SJSA1 (cell line): ENCODE results near the gene CCDC57. TPM values are rescaled to one million over a fixed set of nuclear protein-coding genes. Genes with fewer than 3 reads are reported as not detected.
"Not testable (repeated sequence)": the region's sequence is repeated elsewhere in the genome, so short reads cannot be mapped to it uniquely, and the experiment has no call there.

Source experiments
- DNase-seq, 2 experiments: peaks; one replicate each; pipeline ENCODE4 v3.0.0-alpha.2; 2015 to 2020; ENCODE audit warnings: low spot score in 2 of 2, low read depth in 1 of 2
- H3K27ac ChIP-seq: fragments of 250-450 bp; sonication (Bioruptor Pico); 2 replicates; pipeline ENCODE4 v1.5.1; 2020; ENCODE audit warnings: mild to moderate bottlenecking, moderate library complexity
- H3K27me3 ChIP-seq: fragments of 250-450 bp; sonication (Bioruptor Pico); replicated peaks from 2 replicates; pipeline ENCODE4 v1.5.1; 2020; ENCODE audit warnings: mild to moderate bottlenecking, moderate library complexity
- H3K36me3 ChIP-seq: fragments of 250-450 bp; sonication (Bioruptor Pico); 2 replicates; pipeline ENCODE4 v1.5.1; 2020; ENCODE audit warnings: mild to moderate bottlenecking
- H3K4me1 ChIP-seq: fragments of 250-450 bp; sonication (Bioruptor Pico); replicated peaks from 2 replicates; pipeline ENCODE4 v1.6.1; 2021; ENCODE audit warnings: mild to moderate bottlenecking
- H3K4me3 ChIP-seq: fragments of 250-450 bp; sonication (Bioruptor Pico); 2 replicates; pipeline ENCODE4 v1.5.1; 2020; ENCODE audit warnings: mild to moderate bottlenecking
- H3K9me3 ChIP-seq: fragments of 250-450 bp; sonication (Bioruptor Pico); replicated peaks from 2 replicates; pipeline ENCODE4 v1.5.1; 2020; ENCODE audit warnings: mild to moderate bottlenecking
- total RNA-seq: library from RNA; depleted of rRNA; stranded (reverse); fragments of >200 nt; shearing (Covaris generic); gene quantifications from 2 replicates; pipeline ENCODE4 v1.2.3, GENCODE V29; 2014; rRNA removed

Gene CCDC57, protein sequence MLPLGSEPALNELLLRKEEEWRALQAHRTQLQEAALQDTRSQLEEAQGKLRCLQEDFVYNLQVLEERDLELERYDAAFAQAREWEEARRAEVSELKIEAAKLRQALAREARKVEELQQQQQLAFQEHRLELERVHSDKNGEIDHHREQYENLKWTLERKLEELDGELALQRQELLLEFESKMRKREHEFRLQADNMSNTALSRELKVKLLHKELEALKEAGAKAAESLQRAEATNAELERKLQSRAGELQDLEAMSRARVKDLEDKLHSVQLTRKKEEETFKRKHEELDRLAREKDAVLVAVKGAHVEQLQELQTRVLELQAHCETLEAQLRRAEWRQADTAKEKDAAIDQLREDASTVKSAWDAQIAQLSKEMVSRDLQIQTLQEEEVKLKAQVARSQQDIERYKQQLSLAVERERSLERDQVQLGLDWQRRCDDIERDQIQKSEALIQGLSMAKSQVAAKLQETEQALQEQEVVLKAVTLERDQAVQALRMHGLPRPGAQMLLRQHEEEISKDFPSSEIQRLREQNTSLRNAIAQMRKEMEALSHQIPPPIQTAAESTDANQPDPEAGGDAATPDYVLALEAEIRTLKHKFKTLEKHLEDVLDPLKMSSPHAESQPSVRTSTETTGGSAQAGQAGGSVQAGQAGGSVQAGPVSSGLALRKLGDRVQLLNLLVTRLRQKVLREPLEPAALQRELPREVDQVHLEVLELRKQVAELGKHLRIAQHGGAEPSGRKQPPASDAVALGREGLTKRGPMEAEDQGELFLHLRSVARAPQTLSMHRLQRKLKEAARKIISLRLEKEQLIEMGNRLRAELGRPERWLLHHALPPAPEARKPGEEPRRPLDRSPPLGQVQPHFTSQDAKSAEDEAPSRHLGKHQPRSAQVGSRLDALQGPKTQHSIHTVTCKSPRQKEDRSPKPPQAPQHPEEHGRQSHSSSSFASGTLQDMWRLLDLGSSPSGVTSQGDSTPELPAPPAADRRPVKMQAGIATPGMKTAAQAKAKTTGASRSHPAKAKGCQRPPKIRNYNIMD
- total RNA-seq = 8.2 and 9.4 TPM in 2 replicates

DNA sequence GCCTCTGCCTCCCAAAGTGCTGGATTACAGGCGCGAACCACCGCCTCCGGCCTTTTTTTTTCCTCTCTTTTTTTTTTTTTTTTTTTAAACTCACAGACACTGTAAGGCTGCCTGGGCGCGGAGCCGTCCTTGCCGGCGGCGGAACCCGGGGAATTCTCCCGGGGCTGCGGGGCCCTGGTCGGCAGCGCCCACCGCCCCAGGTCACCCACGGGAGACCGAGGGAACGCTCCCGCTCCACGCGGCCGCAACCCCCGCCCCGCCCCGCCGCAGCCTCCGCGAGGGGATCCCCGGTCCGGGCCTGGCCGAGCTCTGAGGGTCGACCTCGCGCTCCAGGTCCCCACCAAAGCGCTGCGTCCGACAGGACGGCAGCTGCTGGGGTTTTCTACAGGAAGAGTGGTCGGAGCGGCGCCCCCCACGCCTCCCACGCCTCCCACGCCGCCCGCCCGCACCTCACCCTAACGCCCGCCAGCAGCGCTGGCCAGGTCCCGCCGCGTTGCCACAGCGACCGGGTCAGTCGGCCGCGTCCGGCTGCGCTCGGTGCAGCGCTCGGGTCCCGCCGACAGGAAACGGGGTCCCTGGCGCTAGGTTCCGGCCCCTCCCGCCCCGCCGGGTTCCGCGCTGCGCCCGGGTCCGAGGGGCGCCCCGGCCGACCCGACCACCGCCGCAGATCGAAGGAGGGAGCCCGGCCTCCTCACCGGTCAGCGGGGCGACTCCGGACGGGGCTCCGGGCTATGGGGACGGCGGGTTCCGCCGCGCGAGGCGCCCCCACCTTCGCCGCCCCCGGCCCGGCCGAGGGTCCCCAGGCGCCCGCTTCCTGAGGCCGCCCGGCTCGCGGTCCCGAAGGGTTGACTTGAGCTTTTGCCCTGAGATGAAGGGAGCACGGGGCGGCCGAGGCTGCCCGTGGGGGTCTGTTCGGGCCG lies at the start of gene CCDC57:
Gene CCDC57 (minus strand): TSS at position 512 of the 920 bp plus-strand sequence. CDS start 10,898 bp downstream, outside the sequence.
- DNase-seq = peak; percentile 79 to 87
- peak within 1 kb of the TSS; percentile 89 for H3K4me3 ChIP-seq
- no peaks in the 10 kb centered on the region; the same call in 1 of the 2 replicates for H3K9me3 ChIP-seq
- H3K27me3 ChIP-seq = no peaks in the 10 kb centered on the region
- peaks cover 11% of the 10 kb centered on the region for H3K36me3 ChIP-seq
- peaks cover 54% of the 10 kb centered on the region for H3K4me1 ChIP-seq
- H3K27ac ChIP-seq = peak within 1 kb of the TSS; percentile 87

DNA sequence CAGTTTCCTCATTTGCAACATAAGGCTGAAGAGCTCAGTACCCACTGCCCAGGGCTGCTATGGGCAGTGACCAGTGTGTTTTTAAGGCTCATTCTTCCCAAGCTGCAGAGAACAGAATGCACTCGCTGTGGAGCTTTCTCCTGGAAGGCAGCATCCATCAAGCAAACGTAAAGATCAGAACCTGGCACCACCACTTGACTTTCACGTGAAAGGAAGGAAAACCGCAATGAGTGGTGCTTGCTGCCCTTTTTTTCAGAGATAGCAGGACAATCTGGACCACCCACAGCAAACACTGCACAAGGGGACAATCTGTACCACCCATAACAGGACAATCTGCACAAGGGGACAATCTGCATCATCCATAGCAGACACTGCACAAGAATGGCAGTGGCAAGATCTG lies 49.7 kb upstream of the CCDC57 start:
- no peak overlapping the region for H3K4me3 ChIP-seq
- no peaks in the 10 kb centered on the region for H3K27me3 ChIP-seq
- H3K27ac ChIP-seq = no peak overlapping the region
- peaks cover 91% of the 10 kb centered on the region for H3K36me3 ChIP-seq
- no peak for DNase-seq
- peaks cover 6% of the 10 kb centered on the region for H3K4me1 ChIP-seq
- no peaks in the 10 kb centered on the region for H3K9me3 ChIP-seq

DNA sequence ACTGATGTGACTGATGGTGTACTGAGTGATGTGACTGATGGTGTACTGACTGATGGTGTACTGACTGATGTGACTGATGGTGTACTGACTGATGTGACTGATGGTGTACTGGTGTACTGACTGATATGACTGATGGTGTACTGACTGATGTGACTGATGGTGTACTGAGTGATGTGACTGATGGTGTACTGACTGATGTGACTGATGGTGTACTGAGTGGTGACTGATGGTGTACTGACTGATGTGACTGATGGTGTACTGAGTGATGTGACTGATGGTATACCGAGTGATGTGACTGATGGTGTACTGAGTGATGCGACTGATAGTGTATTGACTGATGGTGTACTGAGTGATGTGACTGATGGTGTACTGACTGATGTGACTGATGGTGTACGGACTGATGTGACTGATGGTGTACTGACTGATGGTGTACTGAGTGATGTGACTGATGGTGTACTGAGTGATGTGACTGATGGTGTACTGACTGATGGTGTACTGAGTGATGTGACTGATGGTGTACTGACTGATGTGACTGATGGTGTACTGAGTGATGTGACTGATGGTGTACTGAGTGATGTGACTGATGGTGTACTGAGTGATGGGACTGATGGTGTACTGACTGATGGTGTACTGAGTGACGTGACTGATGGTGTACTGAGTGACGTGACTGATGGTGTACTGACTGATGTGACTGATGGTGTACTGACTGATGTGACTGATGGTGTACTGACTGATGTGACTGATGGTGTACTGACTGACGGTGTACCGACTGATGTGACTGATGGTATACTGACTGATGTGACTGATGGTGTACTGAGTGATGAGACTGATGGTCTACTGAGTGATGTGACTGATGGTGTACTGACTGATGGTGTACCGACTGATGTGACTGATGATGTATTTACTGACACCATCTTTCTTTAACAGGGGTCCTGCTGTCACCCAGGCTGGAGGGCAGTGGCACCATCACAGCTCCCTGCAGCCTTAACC lies 47.6 kb upstream of the CCDC57 start:
- H3K4me1 ChIP-seq, H3K27ac ChIP-seq, DNase-seq, H3K27me3 ChIP-seq, H3K4me3 ChIP-seq, H3K9me3 ChIP-seq: not testable (repeated sequence)
- peaks cover 91% of the 10 kb centered on the region for H3K36me3 ChIP-seq

DNA sequence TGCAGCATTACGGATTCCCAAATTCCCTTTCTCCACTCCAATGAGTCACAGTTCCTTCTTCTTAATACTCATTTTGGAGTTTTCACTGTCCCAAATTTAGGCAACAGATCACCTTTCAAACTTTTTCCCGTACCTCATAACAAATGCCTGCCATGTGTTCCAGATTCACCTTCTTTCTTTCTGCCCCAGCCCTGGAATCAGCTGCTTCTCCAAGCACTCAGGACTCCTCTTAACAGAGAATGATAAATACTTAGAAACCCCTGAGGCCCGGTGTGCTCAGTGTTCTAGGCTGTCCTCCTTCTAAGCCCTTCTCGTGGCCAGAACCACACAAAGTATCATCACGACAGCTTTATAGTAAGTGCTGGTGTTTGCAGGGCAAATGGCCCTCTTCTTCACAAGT lies 45.9 kb upstream of the CCDC57 start:
- Histone ChIP-seq H3K36me3 (peaks cover 76% of the 10 kb centered on the region), H3K27me3 (no peaks in the 10 kb centered on the region), H3K4me1 (no peaks in the 10 kb centered on the region), H3K4me3 (no peak overlapping the region), H3K9me3 (0 out of 2 replicates have a peak, but pooled peaks cover 2% of the 10 kb centered on the region), H3K27ac (no peak overlapping the region)
- DNase-seq = no peak

DNA sequence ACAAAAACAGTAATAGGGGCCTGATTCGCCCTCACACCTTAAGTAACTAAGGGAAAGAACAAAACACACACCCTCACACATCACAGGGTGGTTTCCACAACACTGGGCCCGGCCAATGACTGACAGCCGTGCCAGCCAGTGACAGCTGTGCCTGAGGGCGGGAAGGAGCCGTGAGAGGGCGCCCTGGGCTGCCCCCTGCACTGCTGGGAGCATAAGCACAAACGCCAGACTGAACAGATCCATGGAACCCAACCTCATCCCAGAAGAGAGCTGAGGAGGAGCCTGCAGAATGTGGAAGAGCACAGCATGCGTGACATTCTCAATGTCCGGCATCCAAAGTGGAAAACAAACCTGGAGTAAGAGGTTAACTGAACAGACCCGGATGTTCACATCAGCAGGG lies 44.8 kb upstream of the CCDC57 start:
- Histone ChIP-seq H3K36me3 (peaks cover 76% of the 10 kb centered on the region), H3K4me3 (no peak overlapping the region), H3K27me3 (no peaks in the 10 kb centered on the region), H3K4me1 (no peaks in the 10 kb centered on the region), H3K9me3 (0 out of 2 replicates have a peak, but pooled peaks cover 2% of the 10 kb centered on the region), H3K27ac (no peak overlapping the region)
- peak; percentile 64 to 74 for DNase-seq

DNA sequence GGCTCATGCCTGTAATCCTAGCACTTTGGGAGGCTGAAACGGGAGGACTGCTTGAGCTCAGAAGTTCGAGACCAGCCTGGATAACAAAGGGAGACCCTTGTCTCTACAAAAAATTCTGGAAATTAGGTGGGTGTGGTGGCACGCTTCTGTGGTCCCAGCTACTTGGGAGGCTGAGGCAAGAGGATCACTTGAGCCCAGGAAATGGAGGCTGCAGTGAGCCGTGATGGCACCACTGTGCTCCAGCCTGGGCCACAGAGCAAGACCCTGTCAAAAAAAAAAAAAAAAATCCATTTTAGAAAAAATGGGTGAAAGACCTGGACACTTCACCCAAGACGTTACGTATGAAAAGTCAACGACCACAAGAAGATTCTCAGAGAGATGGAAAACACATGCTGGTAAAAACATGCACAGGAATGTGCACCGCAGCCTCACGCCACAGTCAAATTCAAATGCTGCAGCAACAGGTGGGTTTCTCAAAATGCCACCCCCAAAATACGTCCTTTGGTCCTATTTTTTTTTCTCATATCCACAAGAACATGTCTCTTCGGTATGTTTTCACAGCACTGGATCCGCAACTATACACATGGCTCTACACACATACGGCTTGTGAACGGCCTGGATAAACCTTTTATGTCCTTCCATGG lies 43.7 kb upstream of the CCDC57 start:
- no peak for DNase-seq
- Histone ChIP-seq H3K27ac (no peak overlapping the region), H3K9me3 (0 out of 2 replicates have a peak, but pooled peaks cover 2% of the 10 kb centered on the region), H3K27me3 (no peaks in the 10 kb centered on the region), H3K4me3 (no peak overlapping the region), H3K4me1 (no peaks in the 10 kb centered on the region), H3K36me3 (peaks cover 76% of the 10 kb centered on the region)

DNA sequence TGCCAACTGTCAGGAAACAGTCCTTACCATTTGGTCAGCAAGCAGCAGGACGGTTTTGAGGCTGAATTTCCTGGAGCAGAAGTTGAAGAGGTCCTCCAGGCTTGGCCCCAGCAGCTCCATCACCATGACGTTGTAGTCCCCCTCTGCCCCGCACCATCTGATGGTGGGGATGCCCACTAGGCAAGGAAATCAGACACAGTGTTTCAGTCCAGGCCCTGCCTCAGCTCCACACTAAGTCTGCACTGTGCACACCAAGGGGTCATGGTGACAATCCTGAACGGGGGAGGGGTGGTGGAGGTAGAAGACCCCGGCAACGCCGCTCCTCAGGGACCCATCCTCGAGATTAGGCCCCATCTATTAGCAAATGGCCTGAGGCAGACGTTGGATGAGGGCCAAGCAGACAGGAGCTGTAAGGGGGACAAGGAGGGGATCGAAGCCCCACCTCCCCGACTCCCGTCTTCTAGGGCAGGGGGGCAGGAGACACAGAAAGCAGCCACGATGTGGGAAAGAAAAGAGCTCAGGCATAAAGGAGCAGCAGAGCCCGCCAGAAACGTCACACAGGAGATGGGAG lies 42.8 kb upstream of the CCDC57 start:
- no peak overlapping the region for H3K27ac ChIP-seq
- H3K27me3 ChIP-seq = no peaks in the 10 kb centered on the region
- peaks cover 77% of the 10 kb centered on the region for H3K36me3 ChIP-seq
- no peak overlapping the region for H3K4me3 ChIP-seq
- no peak for DNase-seq
- 0 out of 2 replicates have a peak, but pooled peaks cover 2% of the 10 kb centered on the region for H3K9me3 ChIP-seq
- no peaks in the 10 kb centered on the region for H3K4me1 ChIP-seq

DNA sequence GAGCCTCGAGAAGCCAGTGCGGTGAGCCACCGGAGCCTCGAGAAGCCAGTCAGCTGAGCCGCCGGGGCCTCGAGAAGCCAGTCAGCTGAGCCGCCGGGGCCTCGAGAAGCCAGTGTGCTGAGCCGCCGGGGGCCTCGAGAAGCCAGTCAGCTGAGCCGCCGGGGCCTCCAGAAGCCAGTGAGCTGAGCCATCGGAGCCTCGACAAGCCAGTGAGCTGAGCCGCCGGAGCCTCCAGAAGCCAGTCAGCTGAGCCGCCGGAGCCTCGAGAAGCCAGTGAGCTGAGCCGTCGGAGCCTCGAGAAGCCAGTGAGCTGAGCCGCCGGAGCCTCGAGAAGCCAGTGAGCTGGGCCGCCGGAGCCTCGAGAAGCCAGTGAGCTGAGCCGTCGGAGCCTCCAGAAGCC lies 42.1 kb upstream of the CCDC57 start:
- H3K4me3 ChIP-seq, H3K27ac ChIP-seq, H3K4me1 ChIP-seq, DNase-seq, H3K9me3 ChIP-seq, H3K27me3 ChIP-seq: not testable (repeated sequence)
- H3K36me3 ChIP-seq = peaks cover 84% of the 10 kb centered on the region

DNA sequence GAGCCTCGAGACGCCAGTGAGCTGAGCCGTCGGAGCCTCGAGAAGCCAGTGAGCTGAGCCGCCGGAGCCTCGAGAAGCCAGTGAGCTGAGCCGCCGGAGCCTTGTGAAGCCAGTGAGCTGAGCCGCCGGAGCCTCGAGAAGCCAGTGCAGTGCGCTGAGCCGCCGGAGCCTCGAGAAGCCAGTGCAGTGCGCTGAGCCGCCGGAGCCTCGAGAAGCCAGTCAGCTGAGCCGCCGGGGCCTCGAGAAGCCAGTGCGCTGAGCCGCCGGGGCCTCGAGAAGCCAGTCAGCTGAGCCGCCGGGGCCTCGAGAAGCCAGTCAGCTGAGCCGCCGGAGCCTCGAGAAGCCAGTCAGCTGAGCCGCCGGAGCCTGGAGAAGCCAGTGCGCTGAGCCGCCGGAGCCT lies 41.5 kb upstream of the CCDC57 start:
- not testable (repeated sequence) for H3K27ac ChIP-seq, H3K4me3 ChIP-seq, H3K9me3 ChIP-seq, DNase-seq, H3K27me3 ChIP-seq, H3K4me1 ChIP-seq
- H3K36me3 ChIP-seq = peaks cover 84% of the 10 kb centered on the region

DNA sequence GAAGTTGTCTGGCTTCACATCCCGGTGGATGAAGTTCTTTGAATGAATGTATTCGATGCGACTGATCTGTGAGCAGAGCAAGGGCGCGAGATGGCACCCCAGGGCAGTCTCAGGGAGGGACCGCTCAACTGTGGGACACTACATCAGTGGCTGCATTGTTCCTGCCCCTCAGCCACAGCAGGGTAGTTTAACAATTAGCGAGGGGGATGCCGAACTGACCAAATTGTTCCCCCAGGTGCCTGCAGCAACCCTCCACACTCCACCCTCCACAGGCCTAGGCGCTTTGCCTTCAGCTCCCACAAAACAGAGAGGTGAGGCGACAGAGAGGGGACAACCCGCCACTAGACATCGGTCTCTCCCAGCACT lies 40.5 kb upstream of the CCDC57 start:
- 0 out of 2 replicates have a peak, but pooled peaks cover 2% of the 10 kb centered on the region for H3K9me3 ChIP-seq
- H3K36me3 ChIP-seq = peaks cover 84% of the 10 kb centered on the region
- no peaks in the 10 kb centered on the region for H3K4me1 ChIP-seq
- DNase-seq = no peak
- no peak overlapping the region for H3K4me3 ChIP-seq
- H3K27ac ChIP-seq = no peak overlapping the region
- H3K27me3 ChIP-seq = no peaks in the 10 kb centered on the region

DNA sequence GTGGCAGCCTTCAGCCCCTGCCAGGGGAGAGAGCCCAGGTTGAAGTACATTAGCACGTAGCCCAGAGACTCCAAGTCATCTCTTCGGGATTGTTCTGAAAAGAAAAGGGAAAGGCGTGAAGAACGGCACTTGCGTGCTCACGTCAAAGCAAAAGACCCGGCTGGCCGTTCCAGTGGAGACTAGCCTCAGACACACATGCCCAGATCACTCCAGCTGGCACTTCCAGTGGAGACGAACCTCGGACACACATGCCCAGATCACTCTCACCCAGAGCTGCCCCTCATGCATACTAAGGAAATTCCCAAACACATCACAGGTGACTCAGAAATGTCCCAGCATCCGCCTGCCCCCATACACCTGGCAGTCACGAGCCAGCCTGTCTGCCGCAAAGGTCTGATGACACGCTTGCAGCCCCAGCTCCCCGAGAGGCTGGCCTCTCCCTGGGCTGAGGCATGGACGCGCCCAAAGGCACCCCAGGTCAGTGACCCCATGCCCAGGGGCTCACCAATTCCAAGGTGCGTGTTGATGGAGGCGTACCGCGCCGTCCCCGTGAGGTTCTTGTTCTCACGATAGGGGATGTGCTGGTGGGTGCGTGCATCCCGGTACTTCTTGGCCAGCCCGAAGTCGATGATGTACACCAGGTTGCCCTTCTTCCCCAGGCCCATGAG lies 40.0 kb upstream of the CCDC57 start:
- Histone ChIP-seq H3K4me1 (no peaks in the 10 kb centered on the region), H3K27me3 (no peaks in the 10 kb centered on the region), H3K27ac (no peak overlapping the region), H3K4me3 (no peak overlapping the region), H3K9me3 (0 out of 2 replicates have a peak, but pooled peaks cover 2% of the 10 kb centered on the region), H3K36me3 (peaks cover 86% of the 10 kb centered on the region)
- DNase-seq = no peak
